COR-L47 (cell line): ENCODE data around the gene MCTP2.
A peak's percentile ranks its signal among the peaks of the same experiment; 100 is the strongest.
"Not testable (repeated sequence)": the region's sequence is repeated elsewhere in the genome, so short reads cannot be mapped to it uniquely, and the experiment has no call there.

Experiments
- DNase-seq: peaks from one replicate; lab custom pipeline; 2025; lab: John Stamatoyannopoulos, UW

Gene MCTP2

GRCh38 chr15:94453227-94453988, 222.0 kb downstream of the MCTP2 start:
- no peak for DNase-seq

- DNase-seq, result no peak
Observed at GRCh38 chr15:94455297-94455696, 223.9 kb downstream of the MCTP2 start.

DNA sequence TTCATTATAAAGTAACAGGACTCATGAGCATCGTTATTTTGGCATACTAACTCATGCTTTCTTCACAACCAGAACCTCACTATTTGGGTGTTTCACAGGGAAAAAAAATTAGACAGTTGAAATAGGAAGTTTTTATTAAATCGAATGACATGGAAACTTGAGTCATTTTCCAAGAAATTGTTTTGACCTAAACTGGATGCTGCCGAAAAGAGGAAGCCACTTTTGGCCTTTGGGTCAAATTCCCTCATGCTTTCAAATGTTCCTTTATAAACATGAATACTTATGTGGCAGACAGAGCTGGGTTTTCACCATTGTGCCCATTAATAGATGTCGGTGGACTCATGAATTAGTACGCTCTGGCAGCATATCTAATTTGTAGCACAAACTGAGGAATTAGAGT, 224.9 kb downstream of the MCTP2 start:
- DNase-seq, result no peak

- no peak for DNase-seq
Observed at GRCh38 chr15:94457661-94458060, 226.3 kb downstream of the MCTP2 start.

GRCh38 chr15:94460624-94461023, 229.3 kb downstream of the MCTP2 start:
- DNase-seq, result no peak

GRCh38 chr15:94467034-94467433, 235.7 kb downstream of the MCTP2 start:
- no peak for DNase-seq

DNA sequence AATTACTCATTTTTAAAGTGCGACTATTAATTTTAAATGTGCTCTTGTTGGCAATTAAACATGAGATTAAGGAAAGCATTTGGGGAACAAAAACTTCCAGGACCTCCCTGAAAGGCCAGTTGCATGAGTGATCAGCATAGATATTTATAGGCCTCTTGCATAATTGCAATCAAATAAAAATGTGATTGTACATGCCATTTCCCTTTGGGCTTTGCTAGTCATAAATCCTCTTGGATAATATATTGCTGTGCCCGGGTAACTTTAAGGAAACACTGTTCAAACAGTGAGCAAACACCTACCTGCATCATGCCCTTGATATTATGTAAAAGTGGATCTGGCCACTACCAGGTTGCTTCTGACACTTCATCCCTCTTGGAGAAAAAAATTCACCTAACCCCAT, 239.1 kb downstream of the MCTP2 start:
- DNase-seq, result no peak

DNA sequence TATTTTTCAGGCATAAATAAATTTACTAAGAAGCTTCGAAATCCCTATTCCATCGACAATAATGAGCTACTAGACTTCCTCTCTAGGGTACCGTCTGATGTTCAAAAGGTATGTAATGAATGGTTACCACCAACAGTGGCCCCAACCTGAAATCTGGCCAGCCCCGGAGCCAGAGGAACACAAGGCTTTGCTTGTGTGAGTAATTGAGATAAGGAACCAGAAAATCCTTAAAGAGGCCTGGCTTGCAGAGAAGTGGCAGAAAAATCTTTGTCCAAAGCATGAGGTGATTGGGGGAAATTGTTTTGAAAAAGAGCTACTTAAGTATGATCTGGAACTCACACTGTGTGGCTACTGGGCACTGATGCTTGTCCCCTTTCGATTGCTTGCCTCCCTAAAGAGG, 245.3 kb downstream of the MCTP2 start:
- DNase-seq, result no peak

DNA sequence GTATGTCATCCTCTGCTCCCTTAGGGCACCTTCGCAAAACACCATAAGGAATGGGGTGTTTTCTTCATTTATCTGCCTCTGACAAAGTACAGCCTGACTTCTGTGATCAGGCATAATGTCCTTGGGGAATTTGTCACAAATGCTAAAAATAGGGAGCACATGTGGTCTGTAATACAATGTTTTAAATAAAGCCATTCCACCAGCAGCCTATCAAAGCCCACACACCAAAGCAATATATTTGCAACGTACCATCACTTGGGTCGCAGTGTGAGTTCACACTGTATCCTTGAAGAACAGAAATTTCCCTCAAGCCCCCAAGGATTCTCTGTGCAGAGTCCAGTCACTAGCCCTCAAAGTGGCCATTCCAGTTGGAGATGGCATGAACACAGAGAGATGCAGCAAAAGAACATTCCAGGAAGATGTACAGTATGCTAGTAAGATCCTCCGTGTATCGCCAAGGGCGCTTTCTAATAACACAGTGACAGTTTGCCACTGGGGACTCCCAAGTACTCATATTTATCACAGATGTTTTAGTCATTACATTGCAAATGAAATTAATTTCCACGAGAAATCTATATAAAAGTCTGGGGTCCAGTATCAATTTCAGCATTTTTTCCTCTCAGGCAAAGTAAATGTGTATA, 246.7 kb downstream of the MCTP2 start:
- no peak for DNase-seq

GRCh38 chr15:94478763-94479162, 247.4 kb downstream of the MCTP2 start:
- peak; percentile 54 for DNase-seq

DNA sequence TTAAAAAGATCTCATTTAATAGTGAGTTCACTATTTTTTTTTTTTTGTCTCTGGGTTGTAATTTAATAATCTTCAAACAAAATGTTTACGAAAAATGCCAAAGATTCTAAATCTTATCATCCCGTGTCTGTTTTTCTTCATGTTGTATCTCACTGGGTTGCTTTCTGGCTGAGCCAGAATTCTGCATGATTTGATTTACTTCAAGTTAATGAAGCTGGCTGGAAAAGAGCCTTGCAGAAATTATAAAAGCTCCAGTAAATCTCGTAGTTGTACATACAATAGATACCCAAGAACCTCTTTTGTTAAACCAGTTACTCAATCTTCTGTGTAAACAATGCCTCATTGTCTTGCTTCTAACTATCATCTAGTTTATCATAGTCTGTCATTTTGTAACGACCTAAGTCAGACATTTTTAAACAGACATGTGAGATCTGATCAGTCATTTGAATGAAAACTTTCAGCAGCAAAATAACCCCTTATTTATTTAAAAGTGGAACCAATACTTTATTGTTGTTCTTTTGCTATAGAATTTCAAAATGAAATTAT, 249.0 kb downstream of the MCTP2 start:
- DNase-seq, result peak; percentile 79

GRCh38 chr15:94485148-94485719, 253.9 kb downstream of the MCTP2 start:
- no peak for DNase-seq

GRCh38 chr15:94487635-94488034, 256.3 kb downstream of the MCTP2 start:
- DNase-seq, result no peak

DNA sequence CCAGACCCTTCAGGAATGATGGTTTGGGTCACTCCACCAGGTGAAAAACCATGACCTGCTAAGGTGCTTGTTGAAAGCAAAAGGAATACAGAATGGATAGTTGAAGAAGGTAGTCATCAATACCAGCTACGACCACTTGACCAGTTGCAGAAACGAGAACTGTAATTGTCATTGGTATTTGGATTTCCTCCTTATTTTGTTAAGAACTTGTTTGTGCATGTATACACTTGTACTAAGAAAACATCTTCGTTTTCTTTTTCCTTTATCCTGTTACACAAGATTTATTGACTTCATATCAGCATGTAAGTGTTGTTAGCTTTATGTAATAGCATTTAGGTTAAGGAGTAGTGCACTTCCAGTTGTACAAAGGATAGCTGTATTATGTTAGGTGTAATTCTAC, 261.8 kb downstream of the MCTP2 start:
- no peak for DNase-seq

DNA sequence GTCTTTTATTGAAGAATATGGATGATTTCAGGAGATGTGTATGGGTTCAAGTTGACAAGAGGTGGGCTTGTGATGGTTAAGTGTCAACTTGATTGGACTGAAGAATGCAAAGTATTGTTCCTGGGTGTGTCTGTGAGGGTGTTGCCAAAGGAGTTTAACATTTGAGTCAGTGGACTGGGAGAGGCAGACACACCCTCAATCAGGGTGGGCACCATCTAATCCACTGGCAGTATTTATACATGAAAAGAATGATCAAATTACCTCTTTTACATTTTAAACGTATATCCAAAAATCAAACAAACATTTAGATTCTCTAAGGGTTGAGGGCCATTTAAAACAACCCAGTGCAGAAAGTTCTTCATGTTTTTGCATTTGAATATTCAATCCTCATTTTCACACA, 262.2 kb downstream of the MCTP2 start:
- DNase-seq, result not testable (repeated sequence)

DNA sequence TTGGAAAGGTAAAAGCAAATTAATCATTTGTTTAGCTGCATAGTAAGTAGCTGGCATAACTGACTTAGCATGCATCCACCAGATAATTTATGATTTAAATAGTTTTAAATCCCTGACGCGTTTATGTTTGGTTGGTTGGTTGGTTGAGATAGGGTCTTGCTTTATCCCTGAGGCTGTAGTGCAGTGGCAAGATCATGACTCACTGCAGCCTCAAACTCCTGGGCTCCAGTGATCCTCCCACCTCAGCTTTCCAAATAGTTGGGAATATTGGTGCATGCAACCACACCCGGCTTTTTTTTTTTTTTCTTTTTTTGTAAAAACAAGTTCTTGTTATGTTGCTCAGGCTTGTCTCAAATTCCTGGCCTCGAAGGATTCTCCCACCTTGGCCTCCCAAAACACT, 263.4 kb downstream of the MCTP2 start:
- no peak for DNase-seq

GRCh38 chr15:94503293-94503692, 271.9 kb downstream of the MCTP2 start:
- DNase-seq, result no peak

DNA sequence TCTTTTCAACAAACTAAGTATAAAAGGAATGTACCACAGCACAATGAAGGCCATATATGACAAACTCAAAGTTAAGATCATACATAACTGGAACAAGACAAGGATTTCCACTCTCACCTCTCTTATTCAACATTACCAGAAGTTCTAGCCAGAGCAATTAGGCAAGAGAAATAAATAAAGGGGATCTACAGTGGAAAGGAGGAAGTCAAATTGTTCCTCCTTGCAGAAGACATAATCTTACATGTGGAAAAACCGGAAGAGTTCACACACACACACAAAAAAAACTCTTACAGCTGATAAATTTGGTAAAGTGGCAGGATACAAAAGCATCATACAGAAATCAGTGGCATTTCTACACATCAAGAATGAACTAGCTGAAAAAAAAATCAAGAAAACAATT, 277.9 kb downstream of the MCTP2 start:
- no peak for DNase-seq

GRCh38 chr15:94522125-94522524, 290.8 kb downstream of the MCTP2 start:
- DNase-seq, result no peak

- no peak for DNase-seq
Observed at GRCh38 chr15:94523873-94524272, 292.5 kb downstream of the MCTP2 start.

DNA sequence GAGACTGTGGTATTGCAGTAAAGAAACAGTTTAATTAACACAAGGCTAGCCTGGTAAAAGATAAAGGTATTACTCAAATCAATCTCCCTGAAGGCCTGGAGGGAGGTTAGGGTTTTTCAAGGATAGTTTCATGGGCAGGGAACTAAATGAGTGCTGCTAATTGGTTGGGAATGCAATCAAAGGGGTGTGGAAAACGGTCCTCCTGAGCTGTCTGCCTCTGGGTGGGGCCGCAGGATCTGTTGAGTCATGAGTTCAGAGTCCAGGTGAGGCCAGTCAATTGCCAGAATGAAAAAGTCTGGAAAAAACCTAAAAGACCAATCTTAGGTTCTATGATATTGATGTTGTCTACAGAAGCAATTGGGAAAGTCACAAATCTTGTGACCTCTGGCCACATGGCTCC, 293.2 kb downstream of the MCTP2 start:
- DNase-seq, result no peak

GRCh38 chr15:94526071-94526689, 294.8 kb downstream of the MCTP2 start:
- DNase-seq, result no peak

- no peak for DNase-seq
Observed at GRCh38 chr15:94532226-94532625, 300.9 kb downstream of the MCTP2 start.
